ENCODE results near the gene PCNA.
"Not testable (repeated sequence)": the region's sequence is repeated elsewhere in the genome, so short reads cannot be mapped to it uniquely, and the experiment has no call there.

The PCNA gene

DNA sequence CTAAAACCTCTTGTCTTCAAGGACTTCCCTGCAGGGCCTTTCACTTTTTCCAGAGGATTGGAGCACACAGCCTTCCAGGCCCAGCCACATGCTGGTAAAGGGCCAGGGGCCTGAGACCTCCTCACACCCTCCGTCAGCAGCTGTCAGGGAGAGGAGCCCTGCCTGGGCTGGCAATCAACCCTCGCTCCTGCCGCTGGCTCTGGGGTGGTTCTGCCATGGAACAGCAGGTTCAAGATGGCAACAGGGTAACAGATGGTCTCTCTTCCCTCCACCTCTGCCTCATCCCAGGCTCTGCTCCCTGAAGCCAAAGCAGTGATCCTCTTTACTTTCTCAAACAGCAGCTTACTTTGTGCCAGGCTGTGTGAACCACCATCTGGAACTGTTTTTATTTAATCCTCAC, 23.8 kb downstream of the PCNA start:
- no peak for DNase-seq

DNA sequence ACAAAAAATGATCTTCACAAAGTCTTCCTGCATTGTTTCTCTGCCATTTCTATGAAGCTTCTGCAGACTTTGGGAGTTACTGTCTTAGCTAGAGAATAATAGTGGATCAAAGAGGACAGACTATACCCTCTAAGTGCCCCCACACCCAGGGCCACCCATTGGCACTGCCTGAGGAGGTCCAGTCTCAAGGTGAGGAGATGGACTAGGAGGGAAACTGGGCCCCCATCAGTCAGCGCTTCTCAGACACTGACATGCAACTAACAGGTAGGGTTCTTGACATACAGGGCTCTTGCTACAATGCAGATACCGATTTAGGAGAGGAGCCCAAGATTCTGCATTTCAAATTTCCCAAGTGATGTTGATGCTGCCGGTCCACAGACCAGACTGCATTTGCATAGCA, 24.3 kb downstream of the PCNA start:
- no peak for DNase-seq

DNA sequence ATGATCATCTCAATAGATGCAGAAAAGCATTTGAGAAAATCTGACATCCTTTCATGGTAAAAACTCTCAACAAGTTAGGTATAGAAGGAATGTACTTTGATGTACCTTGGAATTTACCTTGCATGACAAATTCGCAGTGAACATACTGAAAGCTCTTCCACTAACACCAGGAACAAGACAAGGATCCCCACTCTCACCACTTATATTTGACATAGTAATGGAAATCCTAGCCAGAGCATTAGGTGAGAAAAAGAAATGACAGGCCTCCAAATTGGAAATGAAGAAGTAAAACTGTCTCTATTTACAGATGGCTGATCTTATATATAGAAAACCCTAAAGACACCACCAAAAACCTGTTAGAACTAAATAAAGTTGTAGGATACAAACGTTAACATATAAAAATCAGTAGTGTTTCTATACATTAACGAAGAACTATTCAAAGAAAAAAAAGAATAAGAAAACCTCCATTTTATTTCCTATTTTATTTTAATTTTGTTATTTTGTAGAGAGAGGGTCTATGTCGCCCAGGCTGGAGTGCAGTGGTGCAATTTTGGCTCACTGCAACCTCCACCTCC, 26.9 kb downstream of the PCNA start:
- DNase-seq: no peak

DNA sequence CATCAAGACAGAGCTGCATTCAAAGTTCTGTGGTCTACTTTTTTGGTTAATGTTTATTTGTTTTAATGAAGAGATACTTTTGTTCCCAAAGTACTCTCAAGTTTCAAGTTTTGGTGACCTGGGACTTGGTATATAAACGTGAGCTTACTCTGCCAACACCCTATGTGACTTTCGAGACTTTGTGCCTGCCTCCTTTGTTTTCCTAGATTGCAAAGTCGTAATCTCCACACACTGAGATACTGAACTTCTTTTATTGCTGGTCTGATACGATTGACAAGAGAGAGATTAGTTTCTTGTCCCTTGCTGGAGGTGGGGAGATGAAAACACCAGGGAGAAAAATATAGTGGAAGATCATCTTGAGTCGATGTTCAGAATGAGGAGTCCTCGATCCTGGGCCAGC, 27.9 kb downstream of the PCNA start:
- DNase-seq: no peak

DNA sequence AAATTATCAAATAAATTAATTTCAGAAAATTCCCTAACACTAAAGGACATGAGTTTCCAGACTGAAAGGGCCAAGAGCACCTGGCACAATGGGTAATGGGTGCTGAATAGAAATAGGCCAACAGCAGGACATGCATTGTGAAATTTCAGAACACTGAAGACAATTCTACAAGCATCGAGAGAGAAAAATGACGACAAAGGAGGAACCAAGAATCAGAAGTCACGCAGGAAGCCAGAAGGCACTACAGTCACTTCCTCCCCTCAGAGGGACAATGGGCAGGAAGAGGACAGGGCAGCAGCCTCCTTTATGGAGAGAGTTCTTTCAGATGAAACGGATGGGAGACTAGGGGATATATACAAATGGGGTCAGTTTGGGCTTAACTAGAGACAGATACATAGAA, 29.6 kb downstream of the PCNA start:
- no peak for DNase-seq

DNA sequence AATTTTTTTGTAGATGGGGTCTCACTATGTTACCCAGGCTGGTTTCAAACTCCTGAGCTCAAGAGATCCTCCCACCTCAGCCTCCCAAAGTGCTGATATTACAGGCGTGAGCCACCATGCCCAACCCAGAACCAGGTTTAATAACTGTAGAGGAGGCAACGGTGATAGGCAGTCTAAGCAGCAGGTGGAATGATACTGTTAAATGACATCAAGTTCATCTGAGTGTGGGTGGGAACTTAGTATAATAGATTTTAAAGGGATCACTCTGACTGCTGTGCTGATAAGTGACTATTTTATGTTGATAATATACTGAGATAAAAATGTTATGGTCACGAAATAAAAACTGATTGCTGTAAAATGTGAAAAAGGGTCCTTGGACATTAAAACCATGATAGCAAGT, 31.1 kb downstream of the PCNA start:
- no peak for DNase-seq

DNA sequence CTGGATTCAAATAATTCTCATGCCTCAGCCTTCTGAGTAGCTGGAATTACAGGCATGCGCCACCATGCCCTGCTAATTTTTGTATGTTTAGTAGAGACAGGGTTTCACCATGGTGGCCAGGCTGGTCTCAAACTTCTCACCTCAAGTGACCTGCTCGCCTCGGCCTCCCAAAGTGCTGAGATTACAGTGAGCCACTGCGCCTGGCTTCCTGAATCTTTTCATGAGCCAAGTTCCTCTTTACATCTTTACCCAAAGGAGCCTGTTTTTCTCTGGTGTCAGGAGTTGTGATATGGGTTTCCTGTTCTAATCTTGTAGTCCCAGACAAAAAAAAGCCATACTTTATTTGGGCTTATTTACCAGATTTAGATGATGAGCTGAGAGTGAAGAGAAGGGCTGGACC, 34.4 kb downstream of the PCNA start:
- no peak for DNase-seq

DNA sequence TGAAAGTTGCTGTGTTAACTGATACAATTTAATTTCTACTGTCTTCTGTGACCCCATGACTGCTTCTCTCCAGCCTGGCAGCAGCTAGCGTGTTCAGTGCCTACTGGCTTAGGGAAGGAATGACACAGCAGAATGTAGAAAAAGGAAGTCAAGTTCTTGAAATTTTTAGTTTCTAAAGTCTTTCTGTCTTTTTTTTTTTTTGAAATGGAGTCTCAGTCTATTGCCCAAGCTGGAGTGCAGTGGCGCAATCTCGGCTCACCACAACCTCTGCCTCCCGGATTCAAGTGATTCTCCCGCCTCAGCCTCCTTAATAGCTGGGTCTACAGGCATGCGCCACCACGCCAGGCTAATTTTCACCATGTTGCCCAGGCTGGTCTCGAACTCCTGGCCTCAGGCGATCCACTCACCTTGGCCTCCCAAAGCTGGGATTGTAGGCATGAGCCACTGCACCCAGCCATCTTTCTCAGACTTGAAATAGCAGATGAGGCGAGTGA, 39.3 kb downstream of the PCNA start:
- DNase-seq: no peak

DNA sequence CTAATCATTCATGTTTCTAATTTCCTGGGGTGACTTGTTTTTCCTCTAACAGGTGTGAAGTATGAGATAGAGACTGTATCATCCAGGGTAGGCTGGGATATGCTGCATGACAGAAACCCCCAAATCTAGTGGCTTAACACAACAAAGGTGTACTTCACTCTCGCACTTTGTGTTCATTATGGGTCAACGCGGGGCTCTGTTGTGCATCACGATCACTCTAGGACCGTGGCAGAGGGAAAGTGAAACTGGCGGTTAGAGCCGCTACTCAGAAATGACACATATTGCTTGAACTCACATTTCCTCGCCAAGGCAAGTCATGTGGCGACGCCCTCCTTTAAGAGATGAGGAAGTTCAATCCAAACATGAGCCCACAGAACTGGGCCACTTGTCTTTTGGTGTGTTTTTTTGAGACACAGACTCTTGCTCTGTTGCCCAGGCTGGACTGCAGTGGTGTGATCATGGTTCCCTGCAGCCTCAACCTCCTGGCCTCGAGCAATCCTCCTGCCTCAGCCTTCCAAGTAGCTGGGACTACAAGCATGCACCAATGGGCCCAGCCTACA, 41.3 kb downstream of the PCNA start:
- DNase-seq: no peak

DNA sequence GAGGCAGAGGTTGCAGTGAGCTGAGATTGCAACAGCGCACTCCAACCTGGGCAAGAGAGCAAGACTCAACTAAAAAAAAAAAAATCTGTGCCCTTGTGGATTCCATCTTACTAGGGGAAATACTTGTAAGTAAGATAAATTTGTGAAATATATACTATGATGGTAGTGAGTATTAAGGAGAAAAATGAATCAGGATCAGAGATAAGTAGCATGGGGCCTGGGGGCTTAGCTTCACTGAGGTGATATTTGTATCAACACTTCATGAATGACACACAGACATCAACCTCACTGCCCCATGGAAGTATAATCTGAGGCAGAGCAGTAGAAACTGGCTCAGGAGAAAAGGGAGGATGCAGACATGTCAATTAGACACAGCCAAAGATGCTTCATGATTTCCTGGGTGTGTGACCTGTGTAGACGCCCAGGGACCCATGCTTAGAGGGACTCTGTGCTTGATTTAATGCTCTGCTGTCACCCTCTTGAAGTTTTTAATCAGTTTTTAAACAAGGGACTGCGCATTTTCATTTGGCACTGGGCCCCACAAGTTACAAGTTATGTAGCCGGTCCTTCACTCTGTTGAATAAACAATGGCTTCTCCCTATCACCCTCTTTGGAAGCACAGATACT, 41.9 kb downstream of the PCNA start:
- no peak for DNase-seq

DNA sequence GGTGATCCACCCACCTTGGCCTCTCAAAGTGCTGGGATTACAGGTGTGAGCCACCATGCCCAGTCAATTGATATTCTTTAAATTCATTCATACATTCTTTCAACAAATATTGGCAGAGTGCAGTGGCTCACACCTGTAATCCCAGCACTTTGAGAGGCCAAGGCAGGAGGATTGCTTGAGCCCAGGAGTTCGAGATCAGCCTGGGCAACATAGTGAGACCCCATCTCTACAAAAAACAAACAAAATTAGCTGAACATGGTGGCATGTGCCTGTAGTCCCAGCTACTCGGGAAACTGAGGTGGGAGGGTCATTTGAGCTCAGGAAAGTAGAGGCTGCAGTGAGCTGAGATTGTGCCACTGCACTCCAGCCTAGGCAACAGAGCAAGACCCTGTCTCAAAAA, 42.8 kb downstream of the PCNA start:
- DNase-seq: not testable (repeated sequence)

DNA sequence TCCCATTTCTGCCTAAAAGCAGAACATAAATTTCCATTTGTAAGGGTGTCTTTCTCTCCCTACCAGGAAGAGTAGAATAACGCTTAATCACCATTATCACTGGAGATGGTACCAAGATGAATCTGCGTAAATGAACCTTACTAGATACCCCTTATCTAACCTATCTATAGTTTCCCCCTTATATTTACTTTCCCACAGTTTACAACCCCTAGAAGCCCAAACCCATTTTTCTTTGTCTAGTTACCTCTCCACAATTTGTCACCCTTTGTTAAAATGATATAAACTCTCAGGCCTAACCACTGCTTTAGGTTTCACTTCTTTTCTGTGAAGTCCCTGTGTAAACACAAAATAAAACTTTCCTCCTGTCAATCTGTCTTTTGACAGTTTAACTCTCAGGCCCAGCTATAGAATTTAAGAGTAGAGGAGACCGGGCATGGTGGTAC, 45.5 kb downstream of the PCNA start:
- DNase-seq: no peak

DNA sequence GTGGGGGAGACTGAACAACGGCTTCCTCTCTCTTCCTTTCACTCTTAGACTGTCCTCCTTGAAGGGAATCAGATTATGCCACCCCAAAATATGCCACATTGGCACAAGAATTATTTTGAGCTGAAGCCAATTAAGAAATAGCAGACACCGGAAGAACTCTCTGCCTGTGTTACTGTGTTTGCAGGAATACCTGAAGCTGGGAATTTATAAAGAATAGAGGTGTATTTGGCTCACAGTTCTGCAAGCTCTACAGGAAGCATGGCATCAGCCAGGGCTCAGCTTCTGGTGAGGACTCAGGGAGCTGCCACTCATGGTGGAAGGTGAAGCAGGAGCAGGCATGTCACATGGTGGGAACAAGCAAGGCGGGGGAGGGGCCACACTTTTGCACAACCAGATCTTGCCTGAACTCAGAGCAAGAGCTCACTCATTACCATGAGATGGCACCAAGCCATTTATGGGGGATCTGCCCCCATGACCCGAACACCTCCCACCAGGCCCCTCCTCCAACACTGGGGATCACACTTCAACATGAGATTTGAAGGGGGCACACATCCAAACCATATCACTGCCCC, 46.0 kb downstream of the PCNA start:
- no peak for DNase-seq

DNA sequence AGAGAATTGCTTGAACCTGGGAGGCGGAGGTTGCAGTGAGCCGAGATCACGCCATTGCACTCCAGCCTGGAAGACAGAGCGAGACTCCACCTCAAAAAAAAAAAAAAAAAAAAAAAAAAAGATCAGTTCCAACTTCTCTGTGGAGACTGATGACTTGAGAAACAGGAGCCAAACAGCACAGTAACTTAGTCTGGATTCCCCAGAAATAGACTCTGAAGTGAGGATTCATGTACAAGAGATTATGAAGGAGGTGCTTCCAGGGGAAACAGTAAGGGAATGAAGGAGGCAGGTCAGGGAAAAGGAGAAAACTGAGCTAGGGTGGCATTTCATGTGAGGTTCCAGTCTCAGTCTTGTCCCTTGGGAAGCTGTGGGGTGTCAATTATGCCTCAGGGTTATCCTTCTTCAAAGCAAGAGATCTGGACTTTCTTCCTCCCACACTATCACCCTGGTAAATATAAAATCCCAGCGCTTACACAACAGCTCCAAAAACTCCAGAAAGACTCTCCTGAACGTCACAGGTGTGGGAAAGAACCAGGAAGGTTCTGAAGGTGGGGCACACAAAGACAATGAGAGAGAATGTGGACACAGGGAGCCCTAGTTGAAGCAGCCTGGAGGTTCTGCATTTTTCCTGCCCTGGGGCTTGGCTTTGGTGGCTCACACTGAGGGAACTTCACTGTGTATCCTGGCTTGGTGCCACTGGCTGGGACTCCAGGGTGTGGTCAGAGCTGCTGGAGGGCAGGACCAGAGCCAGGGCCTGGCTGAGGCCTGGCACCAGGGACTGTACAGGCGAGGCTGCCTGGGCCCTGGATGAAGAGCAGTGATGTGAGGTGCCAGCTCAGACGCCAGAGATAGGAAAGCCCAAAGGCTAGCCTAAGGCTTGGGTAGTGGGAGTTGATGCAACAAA, 46.8 kb downstream of the PCNA start:
- peak in 1 of 2 experiments; percentile 19 for DNase-seq

DNA sequence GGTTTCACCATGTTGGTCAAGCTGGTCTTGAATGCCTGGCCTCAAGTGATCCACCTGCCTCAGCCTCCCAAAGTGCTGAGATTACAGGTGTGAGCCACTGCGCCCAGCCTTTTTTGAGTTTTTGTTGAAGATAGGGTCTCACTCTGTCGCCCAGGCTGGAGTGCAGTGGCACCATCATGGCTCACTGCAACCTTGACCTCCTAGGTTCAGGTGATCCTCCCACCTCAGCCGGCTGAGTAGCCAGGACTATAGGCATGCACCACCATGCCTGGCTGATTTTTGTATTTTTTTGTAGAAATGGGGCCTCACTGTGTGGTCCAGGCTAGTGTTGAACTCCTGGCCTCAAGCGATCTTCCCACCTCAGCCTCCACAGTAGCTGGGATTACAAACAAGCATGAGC, 47.8 kb downstream of the PCNA start:
- DNase-seq: not testable (repeated sequence)

DNA sequence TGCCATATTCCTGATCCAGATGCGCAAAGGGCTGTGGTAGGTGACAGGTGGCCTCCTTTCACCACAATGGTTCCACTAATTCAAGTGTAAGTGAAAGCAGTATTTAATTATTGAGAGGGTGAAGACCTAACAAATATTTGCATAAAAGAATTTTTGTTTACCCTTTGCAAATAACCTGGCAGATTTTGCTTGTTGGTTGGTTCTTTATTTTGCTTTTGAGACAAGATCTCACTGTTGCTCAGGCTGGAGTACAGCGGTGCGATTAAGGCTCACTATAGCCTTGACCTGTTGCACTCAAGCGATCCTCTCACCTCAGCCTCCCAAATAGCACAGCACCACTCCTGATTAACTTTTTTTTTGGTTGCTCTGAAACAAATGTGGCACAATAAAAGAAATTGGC, 49.2 kb downstream of the PCNA start:
- DNase-seq: no peak

DNA sequence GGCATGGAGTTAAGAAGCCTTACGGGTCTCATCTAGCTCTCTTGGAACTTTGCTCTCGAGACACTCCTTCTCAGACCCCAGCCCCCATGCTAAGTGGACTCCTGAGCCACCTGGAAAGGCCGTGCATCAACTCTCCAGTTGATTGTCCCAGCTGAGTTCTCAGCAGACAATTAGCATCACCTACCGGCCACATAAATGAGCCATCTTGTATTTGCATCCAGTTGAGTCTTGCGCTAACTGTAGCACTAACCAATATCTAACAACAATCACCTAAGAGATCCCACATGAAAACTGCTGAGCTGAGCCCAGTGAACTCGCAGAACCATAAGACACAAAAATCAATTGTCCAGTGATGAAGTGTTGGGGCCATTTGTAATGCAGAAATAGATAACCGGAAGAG, 49.7 kb downstream of the PCNA start:
- no peak for DNase-seq

DNA sequence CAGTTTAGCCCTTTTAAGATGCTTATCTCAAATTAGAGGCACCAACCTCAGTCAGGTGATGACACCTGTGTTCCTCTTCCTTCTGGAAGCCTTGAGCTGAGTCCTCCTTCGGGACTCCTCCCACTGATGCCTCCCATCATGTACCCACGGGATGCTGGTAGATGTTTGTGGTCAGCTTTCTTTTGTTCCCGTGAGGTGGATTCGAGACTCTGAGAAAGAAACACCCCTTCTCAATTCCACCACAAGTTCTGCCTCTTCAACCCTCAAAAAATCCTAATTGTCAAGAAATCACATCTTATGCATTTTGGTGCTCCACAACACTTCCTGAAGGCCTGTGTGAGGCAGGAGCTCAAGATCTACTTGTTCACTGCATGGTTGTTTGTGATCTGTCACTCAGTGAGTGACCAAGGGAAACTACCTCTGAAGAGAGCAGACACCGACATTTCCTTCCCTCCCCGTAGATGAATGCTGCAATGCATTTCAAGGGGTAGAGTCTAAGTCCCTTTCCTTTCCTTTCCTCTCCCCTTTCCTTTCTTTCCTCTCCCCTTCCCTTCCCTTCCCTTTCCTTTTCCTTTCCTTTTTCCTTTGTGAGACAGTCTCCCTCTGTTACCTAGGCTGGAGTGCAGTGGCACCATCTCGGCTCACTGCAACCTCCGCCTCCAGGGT, 50.5 kb downstream of the PCNA start:
- DNase-seq: no peak

DNA sequence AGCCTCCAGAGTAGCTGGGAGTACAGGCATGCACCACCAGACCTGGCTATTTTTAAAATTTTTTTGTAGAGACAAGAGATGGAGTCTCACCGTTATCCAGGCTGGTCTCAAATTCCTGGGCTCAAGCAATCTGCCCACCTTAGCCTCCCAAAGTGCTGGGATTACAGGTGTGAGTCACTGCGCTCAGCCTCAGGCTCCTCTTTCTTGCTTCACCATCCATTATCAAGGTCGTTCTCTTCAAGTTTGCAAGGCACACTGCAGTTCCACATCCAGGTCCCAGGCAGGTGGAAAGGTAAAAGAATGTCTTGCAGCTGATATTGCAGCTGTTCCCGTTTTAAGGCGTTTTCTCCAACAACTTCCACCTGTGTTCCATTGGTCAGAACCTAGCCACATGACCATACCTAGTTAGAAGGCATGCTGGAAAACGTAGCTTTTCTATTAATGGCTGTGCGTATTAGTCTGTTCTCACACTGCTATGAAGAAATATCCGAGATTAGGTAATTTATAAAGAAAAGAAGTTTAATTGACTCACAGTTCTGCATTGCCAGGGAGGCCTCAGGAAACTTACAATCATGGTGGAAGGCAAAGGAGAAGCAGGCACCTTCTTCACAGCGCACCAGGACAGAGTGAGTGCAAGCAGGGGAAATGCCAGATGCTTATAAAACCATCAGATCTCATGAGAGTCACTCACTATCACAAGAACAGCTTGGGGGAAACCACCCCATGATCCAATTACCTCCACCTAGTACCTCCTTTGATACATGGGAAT, 51.7 kb downstream of the PCNA start:
- no peak for DNase-seq

DNA sequence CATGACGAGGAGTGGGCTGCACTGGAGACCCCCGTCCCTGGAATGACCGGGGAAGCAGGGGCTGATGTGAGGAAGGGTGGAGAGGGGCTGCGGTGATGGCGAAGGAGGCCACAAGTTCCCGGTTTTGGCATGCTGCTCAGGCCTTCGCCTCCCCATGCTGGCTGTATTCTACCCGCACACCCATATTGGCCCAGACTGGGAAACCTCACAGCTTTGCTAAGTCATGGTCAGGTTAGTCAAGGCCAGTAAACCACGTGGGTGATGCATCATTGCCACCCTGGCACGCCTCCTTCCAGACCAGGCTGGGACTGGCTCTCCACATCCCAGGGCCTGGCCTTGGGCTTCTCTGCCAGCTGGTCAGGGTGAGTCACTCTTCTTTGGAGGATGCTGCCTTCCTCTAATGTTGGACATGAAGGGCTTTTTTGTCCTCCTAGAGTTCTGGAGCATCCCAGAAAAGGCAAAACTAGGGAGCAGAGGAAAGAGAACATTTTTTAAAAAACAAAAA, 53.8 kb downstream of the PCNA start:
- no peak for DNase-seq

DNA sequence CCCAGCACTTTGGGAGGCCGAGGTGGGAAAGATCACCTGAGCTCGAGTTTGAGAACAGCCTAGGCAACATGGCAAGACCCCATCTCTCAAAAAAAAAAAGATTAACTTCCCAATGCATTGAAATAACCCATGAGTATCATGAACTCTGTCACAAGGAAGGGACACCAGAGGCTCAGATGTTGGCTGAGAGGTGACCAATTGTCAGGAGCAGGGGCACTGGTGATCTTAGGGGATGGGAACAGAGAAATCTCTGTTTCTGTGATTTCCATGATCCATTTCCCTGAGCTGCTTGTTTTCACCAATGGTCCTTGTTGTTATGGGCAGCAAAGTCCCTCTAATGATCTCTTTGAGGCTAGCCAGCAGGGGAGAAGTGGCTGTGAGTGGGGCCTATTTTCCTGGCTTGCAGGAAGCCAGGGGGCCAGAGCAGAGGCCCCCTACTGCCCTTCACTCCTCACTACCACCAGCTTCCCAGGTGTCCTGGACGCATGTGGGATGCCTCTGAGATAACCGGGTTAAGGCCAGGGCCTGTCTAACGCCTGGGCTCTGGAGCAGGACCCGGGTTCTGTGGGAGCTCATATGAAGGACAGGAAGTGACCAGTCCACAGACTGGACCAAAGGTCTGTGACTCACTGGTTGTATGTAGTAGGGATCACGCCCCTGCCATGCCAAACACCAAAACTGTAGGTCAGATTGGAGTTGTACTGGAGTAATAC, 54.4 kb downstream of the PCNA start:
- DNase-seq: no peak
